ENCODE data around the gene PCDHGB4.
A peak's percentile ranks its signal among the peaks of the same experiment; 100 is the strongest.
"Not testable (repeated sequence)": the region's sequence is repeated elsewhere in the genome, so short reads cannot be mapped to it uniquely, and the experiment has no call there.

Gene PCDHGB4

DNA sequence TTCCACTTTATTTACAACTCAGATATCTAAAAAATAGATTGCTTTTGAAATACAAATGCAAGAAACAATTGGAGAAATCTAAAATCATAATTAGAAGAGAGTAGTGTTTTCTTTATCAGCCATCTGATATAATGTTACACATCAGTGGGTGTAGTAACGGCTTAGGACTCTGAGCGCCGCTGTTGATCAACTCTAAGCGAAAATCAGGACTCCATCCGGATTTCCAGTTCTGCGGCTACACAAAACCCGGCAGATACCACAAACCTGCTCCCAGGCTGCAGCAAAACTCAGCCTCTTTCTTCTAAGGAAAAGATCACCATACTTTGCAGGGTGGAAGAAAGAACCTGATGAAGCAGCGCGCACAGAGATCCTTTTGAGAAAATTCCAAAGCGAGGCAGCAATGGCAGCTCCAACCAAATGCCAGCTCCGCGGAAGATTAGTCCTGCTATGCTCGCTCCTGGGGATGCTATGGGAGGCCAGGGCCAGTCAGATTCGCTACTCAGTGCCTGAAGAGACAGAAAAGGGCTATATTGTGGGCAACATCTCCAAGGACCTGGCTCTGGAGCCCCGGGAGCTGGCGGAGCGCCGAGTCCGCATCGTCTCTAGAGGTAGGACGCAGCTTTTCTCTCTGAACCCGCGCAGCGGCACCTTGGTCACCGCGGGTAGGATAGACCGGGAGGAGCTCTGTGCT, 15.2 kb downstream of the PCDHGB4 start, which contains the start of gene PCDHGA9:
PCDHGA9 (plus strand) TSS at position 226 of the 691 bp plus-strand sequence; CDS start at position 401, 175 bp downstream.
- DNase-seq: no peak

DNA sequence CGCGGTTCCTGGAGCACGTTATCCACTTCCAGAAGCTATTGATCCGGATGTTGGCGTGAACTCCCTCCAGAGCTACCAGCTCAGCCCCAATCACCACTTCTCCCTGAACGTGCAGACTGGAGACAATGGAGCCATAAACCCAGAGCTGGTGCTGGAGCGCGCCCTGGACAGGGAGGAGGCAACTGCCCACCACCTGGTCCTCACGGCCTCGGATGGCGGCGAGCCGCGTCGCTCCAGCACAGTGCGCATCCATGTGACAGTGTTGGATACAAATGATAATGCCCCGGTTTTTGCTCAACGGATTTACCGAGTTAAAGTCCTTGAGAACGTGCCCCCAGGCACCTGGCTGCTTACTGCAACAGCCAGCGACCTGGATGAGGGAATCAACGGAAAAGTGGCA, 15.9 kb downstream of the PCDHGB4 start:
- no peak for DNase-seq

DNA sequence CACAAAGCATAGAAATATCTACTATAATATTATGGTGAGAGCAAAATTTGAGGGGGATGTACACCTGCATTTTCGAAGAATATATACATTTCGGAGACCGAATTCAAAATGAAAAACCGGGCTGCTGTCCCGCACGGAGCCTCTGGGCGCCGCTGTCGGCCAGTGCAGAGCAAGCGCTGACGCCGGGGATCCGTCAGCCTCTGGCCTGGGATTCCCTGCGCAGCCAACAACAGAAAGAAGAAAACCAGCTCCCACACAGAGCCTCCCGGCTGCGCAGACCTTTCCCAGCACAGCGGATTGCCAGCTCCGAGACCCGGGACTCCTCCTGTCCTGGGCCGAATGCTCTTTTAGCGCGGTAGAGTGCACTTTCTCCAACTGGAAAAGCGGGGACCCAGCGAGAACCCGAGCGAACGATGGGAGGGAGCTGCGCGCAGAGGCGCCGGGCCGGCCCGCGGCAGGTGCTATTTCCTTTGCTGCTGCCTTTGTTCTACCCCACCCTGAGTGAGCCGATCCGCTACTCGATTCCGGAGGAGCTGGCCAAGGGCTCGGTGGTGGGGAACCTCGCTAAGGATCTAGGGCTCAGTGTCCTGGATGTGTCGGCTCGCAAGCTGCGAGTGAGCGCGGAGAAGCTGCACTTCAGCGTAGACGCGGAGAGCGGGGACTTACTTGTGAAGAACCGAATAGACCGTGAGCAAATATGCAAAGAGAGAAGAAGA, 20.4 kb downstream of the PCDHGB4 start, which contains the start of gene PCDHGB6:
PCDHGB6 (plus strand) TSS at position 232 of the 716 bp plus-strand sequence; CDS start at position 414, 182 bp downstream.
- DNase-seq: not testable (repeated sequence)

DNA sequence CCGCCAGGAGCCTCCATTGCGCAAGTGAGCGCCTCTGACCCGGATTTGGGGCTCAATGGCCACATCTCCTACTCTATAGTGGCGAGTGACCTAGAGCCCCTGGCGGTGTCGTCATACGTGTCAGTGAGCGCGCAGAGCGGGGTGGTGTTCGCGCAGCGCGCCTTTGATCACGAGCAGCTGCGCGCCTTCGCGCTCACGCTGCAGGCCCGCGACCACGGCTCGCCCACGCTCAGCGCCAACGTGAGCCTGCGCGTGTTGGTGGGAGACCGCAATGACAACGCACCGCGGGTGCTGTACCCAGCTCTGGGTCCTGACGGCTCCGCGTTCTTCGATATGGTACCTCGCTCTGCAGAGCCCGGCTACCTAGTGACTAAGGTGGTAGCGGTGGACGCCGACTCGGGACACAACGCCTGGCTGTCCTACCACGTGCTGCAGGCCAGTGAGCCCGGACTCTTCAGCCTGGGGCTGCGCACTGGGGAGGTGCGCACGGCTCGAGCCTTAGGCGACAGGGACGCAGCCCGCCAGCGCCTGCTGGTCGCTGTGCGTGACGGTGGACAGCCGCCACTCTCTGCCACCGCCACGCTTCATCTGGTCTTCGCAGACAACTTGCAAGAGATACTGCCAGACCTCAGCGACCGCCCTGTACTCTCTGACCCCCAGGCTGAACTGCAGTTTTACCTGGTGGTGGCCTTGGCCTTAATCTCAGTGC, 22.3 kb downstream of the PCDHGB4 start:
- DNase-seq: no peak

DNA sequence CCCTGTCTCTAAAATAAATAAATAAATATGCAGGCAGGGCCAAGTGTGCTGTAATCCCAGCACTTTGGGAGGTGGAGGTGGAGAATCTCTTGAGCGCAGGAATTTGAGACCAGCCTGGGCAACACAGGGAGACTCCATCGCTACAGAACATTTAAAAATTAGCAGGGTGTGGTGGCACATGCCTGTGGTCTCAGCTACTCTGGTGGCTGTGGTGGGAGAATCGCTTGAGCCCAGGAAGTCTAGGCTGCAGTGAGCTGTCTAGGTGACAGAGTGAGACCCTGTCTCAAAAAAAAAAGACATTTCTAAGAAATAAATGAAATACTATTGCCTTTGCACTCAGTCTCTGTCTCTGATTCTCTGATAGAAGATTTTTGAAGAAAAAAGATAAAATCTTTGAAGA, 24.1 kb downstream of the PCDHGB4 start:
- DNase-seq: no peak

DNA sequence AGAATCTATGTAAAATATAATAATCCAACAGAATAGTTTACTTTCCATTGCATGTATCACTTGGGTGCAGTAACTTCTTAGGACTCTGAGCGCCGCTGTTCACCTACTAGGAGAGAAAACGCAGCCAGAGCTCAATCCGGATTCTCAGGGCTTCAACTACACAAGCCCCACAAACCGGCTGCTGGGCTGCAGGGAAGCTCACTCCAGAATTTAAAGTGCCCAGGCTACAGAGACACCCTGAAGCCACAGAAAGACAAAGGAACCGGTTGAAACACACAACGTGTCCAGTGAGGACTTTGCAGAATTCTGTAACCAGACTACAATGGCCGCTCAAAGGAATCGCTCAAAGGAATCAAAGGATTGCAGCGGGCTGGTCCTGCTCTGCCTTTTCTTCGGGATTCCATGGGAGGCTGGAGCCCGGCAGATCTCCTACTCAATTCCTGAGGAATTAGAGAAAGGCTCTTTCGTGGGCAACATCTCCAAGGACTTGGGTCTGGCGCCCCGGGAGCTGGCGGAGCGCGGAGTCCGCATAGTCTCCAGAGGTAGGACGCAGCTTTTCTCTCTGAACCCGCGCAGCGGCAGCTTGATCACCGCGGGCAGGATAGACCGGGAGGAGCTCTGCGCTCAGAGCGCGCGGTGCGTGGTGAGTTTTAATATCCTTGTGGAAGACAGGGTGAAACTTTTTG, 25.5 kb downstream of the PCDHGB4 start, which contains the start of gene PCDHGA10:
PCDHGA10 (plus strand) TSS at position 134 of the 686 bp plus-strand sequence; CDS start at position 323, 189 bp downstream.
- no peak for DNase-seq

DNA sequence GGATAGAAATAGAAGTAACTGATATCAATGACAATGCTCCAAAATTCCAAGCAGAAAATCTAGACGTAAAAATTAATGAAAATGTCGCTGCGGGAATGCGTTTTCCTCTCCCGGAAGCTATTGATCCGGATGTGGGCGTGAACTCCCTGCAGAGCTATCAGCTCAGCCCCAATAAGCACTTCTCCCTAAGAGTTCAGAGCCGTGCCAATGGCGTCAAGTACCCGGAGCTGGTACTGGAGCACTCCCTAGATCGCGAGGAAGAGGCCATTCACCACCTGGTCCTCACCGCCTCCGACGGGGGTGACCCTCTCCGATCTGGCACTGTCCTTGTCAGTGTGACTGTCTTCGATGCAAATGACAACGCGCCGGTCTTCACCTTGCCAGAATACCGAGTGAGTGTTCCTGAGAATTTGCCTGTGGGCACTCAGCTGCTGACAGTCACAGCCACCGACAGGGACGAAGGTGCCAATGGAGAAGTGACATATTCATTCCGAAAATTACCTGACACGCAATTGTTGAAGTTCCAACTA, 26.1 kb downstream of the PCDHGB4 start:
- no peak for DNase-seq

DNA sequence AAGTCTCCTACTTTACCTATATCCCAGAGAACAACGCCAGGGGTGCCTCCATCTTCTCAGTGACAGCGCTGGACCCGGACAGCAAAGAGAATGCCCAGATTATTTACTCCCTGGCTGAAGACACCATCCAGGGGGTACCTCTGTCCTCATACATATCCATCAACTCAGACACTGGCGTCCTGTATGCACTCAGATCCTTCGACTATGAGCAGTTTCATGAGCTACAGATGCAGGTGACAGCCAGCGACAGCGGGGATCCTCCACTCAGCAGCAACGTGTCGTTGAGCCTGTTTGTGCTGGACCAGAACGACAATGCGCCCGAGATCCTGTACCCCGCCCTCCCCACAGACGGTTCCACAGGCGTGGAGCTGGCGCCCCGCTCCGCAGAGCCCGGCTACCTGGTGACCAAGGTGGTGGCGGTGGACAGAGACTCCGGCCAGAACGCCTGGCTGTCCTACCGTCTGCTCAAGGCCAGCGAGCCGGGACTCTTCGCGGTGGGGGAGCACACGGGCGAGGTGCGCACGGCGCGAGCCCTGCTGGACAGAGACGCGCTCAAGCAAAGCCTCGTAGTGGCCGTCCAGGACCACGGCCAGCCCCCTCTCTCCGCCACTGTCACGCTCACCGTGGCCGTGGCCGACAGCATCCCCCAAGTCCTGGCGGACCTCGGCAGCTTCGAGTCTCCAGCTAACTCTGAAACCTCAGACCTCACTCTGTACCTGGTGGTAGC, 27.2 kb downstream of the PCDHGB4 start:
- DNase-seq: not testable (repeated sequence)

DNA sequence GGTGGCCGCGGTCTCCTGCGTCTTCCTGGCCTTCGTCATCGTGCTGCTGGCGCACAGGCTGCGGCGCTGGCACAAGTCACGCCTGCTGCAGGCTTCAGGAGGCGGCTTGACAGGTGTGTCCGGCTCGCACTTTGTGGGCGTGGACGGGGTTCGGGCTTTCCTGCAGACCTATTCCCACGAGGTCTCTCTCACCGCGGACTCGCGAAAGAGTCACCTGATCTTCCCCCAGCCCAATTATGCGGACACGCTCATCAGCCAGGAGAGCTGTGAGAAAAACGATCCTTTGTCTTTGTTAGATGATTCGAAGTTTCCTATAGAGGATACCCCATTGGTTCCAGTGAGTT, 27.7 kb downstream of the PCDHGB4 start:
- DNase-seq: not testable (repeated sequence)

DNA sequence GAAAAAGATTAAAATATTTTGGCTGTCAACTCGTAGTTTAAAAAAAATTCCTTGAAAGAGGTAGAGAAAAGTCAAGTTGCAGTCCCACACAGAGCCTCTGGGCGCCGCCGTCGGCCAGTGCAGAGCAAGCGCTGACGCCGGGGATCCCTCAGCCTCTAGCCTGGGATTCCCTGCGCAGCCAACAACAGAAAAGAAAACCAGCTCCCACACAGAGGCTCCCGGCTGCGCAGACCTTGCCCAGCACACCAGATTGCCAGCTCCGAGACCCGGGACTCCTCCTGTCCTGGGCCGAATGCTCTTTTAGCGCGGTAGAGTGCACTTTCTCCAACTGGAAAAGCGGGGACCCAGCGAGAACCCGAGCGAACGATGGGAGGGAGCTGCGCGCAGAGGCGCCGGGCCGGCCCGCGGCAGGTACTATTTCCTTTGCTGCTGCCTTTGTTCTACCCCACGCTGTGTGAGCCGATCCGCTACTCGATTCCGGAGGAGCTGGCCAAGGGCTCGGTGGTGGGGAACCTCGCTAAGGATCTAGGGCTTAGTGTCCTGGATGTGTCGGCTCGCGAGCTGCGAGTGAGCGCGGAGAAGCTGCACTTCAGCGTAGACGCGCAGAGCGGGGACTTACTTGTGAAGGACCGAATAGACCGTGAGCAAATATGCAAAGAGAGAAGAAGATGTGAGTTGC, 30.1 kb downstream of the PCDHGB4 start, which contains the start of gene PCDHGB7:
PCDHGB7 (plus strand) TSS at position 184 of the 679 bp plus-strand sequence; CDS start at position 367, 183 bp downstream.
- DNase-seq: peak; percentile 59

DNA sequence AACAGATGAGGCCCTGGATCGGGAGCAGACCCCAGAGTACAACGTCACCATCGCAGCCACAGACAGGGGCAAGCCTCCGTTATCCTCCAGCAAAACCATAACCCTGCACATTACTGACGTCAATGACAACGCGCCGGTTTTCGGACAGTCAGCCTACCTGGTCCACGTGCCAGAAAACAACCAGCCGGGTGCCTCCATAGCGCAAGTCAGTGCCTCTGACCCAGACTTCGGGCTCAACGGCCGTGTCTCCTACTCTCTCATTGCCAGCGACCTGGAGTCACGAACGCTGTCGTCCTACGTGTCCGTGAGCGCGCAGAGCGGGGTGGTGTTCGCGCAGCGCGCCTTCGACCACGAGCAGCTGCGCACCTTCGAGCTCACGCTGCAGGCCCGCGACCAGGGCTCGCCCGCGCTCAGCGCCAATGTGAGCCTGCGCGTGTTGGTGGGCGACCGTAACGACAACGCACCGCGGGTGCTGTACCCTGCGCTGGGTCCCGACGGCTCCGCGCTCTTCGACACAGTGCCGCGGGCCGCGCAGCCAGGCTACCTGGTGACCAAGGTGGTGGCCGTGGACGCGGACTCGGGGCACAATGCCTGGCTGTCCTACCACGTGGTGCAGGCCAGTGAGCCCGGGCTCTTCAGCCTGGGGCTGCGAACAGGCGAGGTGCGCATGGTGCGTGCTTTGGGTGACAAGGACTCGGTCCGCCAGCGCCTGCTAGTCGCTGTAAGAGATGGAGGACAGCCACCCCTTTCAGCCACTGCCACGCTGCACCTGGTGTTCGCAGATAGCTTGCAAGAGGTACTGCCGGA, 31.8 kb downstream of the PCDHGB4 start:
- DNase-seq: no peak

DNA sequence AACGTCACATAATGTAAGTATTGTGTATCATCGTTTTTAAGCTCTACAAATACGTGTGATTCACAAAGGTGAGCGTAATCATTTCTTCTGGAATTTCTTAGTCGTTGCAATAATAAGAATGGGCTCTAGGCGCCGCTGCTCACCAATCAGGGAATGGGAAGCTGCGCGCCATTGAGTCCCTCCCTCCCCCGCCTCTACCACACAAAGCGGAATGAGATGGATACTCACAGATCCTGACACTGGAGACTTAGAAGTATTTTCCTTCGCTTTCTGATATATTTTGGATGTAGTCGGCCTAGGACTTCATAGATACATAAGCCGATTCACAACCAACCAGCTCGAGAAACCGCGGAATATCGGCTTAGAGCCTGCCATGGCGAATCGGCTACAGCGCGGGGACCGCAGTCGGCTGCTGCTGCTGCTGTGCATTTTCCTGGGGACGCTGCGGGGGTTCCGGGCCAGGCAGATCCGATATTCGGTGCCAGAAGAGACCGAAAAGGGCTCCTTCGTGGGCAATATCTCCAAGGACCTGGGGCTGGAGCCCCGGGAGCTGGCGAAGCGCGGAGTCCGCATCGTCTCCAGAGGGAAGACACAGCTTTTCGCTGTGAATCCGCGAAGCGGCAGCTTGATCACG, 33.5 kb downstream of the PCDHGB4 start, which contains the start of gene PCDHGA11:
PCDHGA11 (plus strand) TSS at position 197 of the 634 bp plus-strand sequence; CDS start at position 374, 177 bp downstream.
- no peak for DNase-seq

DNA sequence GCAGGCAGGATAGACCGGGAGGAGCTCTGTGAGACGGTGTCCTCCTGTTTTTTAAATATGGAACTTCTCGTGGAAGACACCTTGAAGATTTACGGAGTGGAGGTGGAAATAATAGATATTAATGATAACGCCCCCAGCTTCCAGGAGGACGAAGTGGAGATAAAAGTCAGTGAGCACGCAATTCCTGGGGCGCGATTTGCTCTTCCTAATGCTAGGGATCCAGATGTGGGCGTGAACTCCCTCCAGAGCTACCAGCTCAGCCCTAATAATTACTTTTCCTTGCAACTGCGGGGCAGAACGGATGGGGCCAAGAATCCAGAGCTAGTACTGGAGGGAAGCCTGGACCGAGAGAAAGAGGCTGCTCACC, 34.0 kb downstream of the PCDHGB4 start:
- no peak for DNase-seq

DNA sequence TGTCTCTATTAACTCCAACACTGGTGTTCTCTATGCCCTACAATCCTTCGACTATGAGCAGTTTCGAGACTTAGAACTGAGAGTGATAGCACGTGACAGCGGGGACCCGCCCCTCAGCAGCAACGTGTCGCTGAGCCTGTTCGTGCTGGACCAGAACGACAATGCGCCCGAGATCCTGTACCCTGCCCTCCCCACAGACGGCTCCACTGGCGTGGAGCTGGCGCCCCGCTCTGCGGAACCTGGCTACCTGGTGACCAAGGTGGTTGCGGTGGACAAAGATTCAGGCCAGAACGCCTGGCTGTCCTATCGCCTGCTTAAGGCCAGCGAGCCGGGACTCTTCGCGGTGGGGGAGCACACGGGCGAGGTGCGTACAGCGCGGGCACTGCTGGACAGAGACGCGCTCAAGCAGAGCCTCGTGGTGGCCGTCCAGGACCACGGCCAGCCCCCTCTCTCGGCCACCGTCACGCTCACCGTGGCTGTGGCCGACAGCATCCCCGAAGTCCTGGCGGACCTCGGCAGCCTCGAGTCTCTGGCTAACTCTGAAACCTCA, 35.3 kb downstream of the PCDHGB4 start:
- DNase-seq: no peak

DNA sequence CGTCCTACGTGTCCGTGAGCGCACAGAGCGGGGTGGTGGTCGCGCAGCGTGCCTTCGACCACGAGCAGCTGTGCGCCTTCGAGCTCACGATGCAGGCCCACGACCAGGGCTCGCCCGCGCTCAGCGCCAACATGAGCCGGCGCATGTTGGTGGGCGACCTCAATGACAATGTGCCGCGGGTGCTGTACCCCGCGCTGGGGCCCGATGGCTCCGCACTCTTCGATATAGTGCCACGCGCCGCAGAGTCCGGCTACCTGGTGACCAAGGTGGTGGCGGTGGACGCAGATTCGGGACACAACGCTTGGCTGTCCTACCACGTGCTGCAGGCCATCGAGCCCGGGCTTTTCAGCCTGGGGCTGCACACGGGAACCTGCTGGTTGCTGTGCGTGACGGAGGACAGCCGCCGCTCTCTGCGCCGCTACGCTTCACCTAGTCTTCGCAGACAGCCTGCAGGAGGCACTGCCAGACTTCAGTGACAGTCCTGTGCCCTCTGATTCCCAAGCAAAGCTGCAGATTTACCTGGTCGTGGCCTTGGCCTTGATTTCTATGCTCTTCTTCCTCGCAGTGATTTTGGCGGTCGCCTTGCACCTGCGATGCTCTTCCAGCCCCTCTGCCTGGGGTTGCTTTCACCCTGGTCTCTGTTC, 40.4 kb downstream of the PCDHGB4 start:
- no peak for DNase-seq

DNA sequence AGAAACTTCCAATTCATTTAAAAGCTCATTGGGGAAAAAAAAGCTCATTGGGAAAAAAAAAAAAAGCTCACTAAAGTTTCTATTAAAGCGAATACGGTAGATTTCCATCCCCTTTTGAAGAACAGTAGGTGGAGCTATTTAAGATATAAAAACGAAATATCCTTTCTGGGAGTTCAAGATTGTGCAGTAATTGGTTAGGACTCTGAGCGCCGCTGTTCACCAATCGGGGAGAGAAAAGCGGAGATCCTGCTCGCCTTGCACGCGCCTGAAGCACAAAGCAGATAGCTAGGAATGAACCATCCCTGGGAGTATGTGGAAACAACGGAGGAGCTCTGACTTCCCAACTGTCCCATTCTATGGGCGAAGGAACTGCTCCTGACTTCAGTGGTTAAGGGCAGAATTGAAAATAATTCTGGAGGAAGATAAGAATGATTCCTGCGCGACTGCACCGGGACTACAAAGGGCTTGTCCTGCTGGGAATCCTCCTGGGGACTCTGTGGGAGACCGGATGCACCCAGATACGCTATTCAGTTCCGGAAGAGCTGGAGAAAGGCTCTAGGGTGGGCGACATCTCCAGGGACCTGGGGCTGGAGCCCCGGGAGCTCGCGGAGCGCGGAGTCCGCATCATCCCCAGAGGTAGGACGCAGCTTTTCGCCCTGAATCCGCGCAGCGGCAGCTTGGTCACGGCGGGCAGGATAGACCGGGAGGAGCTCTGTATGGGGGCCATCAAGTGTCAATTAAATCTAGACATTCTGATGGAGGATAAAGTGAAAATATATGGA, 43.0 kb downstream of the PCDHGB4 start, which contains the start of gene PCDHGA12:
PCDHGA12 (plus strand) TSS at position 176 of the 782 bp plus-strand sequence; CDS start at position 429, 253 bp downstream.
- no peak for DNase-seq

DNA sequence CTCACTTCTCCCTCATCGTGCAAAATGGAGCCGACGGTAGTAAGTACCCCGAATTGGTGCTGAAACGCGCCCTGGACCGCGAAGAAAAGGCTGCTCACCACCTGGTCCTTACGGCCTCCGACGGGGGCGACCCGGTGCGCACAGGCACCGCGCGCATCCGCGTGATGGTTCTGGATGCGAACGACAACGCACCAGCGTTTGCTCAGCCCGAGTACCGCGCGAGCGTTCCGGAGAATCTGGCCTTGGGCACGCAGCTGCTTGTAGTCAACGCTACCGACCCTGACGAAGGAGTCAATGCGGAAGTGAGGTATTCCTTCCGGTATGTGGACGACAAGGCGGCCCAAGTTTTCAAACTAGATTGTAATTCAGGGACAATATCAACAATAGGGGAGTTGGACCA, 43.8 kb downstream of the PCDHGB4 start:
- DNase-seq: no peak

DNA sequence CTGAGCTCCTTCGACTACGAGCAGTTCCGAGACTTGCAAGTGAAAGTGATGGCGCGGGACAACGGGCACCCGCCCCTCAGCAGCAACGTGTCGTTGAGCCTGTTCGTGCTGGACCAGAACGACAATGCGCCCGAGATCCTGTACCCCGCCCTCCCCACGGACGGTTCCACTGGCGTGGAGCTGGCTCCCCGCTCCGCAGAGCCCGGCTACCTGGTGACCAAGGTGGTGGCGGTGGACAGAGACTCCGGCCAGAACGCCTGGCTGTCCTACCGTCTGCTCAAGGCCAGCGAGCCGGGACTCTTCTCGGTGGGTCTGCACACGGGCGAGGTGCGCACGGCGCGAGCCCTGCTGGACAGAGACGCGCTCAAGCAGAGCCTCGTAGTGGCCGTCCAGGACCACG, 44.8 kb downstream of the PCDHGB4 start:
- not testable (repeated sequence) for DNase-seq
